BJ (cell line): Measurements from ENCODE around the gene FXR2. TPM values are rescaled to one million over a fixed set of nuclear protein-coding genes. Genes with fewer than 3 reads are reported as not detected.

ENCODE experiments used
- CTCF ChIA-PET: fragments of 350-600 bp; formaldehyde crosslinking; extraction: SDS; loops from one replicate; lab custom pipeline; 2021; ENCODE audit warnings: antibody characterized with exemption, inconsistent platforms; lab: Yijun Ruan, JAX
- POLR2A ChIA-PET: fragments of 300-600 bp; sonication (Branson Sonifier 250); formaldehyde crosslinking; extraction: SDS; loops from one replicate; lab custom pipeline; 2021; ENCODE audit warnings: antibody characterized with exemption; lab: Charles Lee
- DNase-seq: peaks from one replicate; pipeline ENCODE4 v3.0.0-alpha.2; 2011; ENCODE audit warnings: low read depth
- H3K27me3 ChIP-seq: 2 replicates; pipeline ENCODE4 v1.6.0; 2011; ENCODE audit warnings: low read length; ENCODE audit not compliant: control insufficient read depth, insufficient read depth
- H3K36me3 ChIP-seq: 2 replicates; pipeline ENCODE4 v1.5.1; 2011; ENCODE audit warnings: low read length; ENCODE audit not compliant: control insufficient read depth, insufficient read depth
- H3K4me3 ChIP-seq: 2 replicates; pipeline ENCODE4 v1.5.1; 2011; ENCODE audit warnings: low read depth, mild to moderate bottlenecking, control low read depth, low read length
- polyA plus RNA-seq: library from polyadenylated mRNA; depleted of rRNA; stranded (reverse); fragments of >200 nt; gene quantifications from 2 replicates; pipeline ENCODE4 v1.2.3, GENCODE V29; 2011
- TF ChIP-seq, protein P1 (sequence below): IDR thresholded peaks from 2 replicates; pipeline ENCODE4 v1.5.1; 2011; ENCODE audit warnings: low read depth, mild to moderate bottlenecking, control low read depth, inconsistent platforms, low read length, moderate library complexity; ENCODE audit not compliant: insufficient read depth

Gene FXR2
- polyA plus RNA-seq, 1 experiment = 46.2 TPM

DNA sequence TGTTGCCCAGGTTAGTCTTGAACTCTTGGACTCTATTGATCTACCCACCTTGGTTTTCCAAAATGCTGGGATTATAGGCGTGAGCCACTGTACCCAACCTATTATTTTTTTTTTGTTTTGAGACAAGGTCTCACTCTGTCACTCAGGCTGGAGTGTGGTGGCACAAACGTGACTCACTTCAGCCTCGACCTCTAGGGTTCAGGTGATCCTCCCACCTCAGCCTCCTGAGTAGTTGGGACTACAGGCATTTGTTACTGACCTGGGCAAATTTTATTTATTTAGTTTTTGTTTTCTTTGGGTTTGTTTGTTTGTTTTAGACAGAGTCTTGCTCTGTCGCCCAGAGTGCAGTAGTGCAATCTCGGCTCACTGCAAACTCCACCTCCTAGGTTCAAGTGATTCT lies 9.0 kb upstream of the FXR2 start:
- POLR2A ChIA-PET = no interaction called here

DNA sequence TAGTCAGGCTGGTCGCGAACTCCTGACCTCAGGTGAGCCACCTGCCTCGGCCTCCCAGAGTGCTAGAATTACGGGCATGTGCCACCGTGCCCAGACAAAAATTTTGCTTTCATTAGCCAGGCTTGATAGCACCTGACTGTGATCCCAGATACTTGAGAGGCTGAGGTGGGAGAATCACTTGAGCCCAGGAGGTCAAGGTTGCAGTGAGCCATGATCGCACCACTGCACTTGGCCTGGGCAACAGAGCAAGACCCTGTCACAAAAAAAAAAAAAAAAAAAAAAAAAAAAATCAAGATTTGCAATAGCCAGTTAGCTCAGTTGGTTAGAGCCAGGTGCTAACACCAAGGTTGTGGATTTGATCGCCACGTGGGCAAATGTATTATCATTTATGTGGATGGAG lies 6.1 kb upstream of the FXR2 start:
- POLR2A ChIA-PET = no interaction called here
- Histone ChIP-seq H3K4me3 (no peak overlapping the region), H3K27me3 (no peaks in the 10 kb centered on the region), H3K36me3 (no peaks in the 10 kb centered on the region)
- DNase-seq = no peak
- TF ChIP-seq, protein P1, sequence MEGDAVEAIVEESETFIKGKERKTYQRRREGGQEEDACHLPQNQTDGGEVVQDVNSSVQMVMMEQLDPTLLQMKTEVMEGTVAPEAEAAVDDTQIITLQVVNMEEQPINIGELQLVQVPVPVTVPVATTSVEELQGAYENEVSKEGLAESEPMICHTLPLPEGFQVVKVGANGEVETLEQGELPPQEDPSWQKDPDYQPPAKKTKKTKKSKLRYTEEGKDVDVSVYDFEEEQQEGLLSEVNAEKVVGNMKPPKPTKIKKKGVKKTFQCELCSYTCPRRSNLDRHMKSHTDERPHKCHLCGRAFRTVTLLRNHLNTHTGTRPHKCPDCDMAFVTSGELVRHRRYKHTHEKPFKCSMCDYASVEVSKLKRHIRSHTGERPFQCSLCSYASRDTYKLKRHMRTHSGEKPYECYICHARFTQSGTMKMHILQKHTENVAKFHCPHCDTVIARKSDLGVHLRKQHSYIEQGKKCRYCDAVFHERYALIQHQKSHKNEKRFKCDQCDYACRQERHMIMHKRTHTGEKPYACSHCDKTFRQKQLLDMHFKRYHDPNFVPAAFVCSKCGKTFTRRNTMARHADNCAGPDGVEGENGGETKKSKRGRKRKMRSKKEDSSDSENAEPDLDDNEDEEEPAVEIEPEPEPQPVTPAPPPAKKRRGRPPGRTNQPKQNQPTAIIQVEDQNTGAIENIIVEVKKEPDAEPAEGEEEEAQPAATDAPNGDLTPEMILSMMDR = no peak
- CTCF ChIA-PET = interaction anchor here (0.8 kb wide), 1 partner anchor 12 kb away, joined by 4 read pairs; no protein-coding TSS in a partner anchor

More for the DNA sequence above, 9.0 kb upstream of the FXR2 start:
- DNase-seq = no peak
- Histone ChIP-seq H3K27me3 (no peaks in the 10 kb centered on the region), H3K4me3 (no peak overlapping the region), H3K36me3 (no peaks in the 10 kb centered on the region)
- CTCF ChIA-PET = interaction anchor here (1.0 kb wide), 1 partner anchor 63 kb away, joined by 3 read pairs; no protein-coding TSS in a partner anchor
- TF ChIP-seq, protein P1 = no peak

DNA sequence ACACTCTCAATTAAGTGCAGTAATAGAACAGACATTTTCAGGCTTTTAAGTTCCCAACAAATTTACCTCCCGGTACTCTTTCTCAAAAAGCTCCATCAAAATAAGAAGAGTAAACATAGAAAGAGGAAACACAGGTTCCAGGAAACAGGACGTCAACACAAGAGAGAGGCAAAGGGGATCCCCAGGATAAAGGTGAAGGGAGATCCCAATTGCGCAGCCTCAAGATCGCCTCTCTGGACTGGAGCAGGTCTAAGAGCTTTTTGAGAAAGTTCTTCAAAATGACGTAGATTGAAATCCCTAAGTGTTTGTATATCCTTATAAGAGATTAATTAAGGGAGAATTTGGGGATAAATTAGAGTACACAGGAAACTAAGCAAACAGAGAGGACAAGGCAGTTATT lies 3.9 kb upstream of the FXR2 start:
- ChIA-PET POLR2A (no interaction called here), CTCF (interaction anchor here (1.0 to 1.6 kb wide), 2 partner anchors 9 to 69 kb away, joined by 3 to 6 read pairs; partner anchors contain the start of genes SAT2 and TP53)
- DNase-seq = no peak
- TF ChIP-seq, protein P1 = no peak
- H3K4me3 ChIP-seq = no peak overlapping the region
- no peaks in the 10 kb centered on the region for H3K27me3 ChIP-seq
- no peaks in the 10 kb centered on the region for H3K36me3 ChIP-seq

DNA sequence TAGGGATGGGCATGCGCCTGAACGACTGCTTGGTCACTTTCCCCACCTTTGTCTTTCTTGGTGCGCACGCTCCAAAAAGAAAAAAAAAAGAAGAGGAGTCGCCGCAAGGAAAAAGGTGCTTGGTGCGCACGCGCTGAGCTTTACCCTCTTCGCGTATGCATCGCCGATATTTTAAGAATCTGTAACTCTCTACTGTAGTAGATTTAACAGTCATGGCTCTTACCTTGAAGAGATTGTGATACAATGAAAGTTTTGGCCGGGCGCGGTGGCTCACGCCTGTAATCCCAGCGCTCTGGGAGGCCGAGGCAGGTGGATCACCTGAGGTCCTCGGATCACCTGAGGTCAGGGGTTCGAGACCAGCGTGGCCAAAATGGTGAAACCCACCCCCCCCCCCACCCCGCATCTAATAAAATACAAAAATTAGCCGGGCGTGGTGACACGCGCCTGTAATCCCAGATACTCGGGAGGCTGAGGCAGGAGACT lies 609 bp upstream of the FXR2 start:
- no peak for DNase-seq
- CTCF ChIA-PET = interaction anchor here (0.6 to 1.9 kb wide), 9 partner anchors 10 to 748 kb away, joined by 3 to 9 read pairs (median 4); partner anchors contain the start of gene TP53
- peaks cover 4% of the 10 kb centered on the region for H3K36me3 ChIP-seq
- POLR2A ChIA-PET = interaction anchor here (0.6 to 1.1 kb wide), 3 partner anchors 73 to 517 kb away, joined by 4 to 8 read pairs (median 5); partner anchors contain the start of genes TP53 and WRAP53
- TF ChIP-seq, protein P1 = no peak
- peak overlapping the region; percentile 48 for H3K4me3 ChIP-seq
- no peaks in the 10 kb centered on the region for H3K27me3 ChIP-seq

DNA sequence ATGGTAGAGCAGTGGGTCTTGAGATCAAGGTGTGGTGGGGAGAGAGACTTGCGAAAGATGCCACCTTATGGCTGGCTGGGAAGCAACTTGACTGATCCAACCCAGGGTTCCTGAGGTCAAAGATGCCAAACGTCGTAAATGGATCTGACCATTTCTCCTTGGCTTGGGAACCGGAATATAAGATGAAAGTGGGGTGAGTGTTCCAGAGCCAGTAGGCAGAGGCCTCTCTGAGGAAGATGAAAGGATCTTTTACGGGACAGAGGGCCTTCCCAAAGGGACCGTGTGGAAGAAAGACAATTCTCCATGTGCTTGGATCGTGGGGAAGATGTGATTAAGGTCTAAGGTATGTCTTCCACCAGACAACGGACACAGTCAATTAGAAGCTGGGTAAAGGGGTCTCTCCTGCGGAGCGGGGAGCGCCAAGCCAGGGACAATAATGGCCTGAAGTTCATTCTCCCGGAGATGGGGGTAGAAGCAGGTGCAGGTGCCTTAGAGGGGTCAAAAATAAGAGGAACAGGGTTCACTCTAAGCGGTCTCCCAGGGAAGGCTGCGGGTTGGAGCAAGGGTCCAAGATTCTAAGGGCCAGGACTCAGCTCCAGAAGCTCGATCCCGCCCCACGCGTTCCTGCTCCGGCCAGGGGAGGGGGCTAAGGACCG lies 800 bp downstream of the FXR2 start:
- H3K27me3 ChIP-seq = no peaks in the 10 kb centered on the region
- DNase-seq = no peak
- H3K36me3 ChIP-seq = peaks cover 5% of the 10 kb centered on the region
- ChIA-PET CTCF (interaction anchor here (0.6 to 1.9 kb wide), 5 partner anchors 13 to 30 kb away, joined by 3 to 9 read pairs (median 4); no protein-coding TSS in a partner anchor), POLR2A (interaction anchor here (0.8 kb wide), 1 partner anchor 74 kb away, joined by 6 read pairs; the partner anchor contains the start of genes TP53 and WRAP53)
- TF ChIP-seq, protein P1 = no peak
- H3K4me3 ChIP-seq = peak overlapping the region; percentile 65
